ENCODE data around the gene MAFG.

The MAFG gene

DNA sequence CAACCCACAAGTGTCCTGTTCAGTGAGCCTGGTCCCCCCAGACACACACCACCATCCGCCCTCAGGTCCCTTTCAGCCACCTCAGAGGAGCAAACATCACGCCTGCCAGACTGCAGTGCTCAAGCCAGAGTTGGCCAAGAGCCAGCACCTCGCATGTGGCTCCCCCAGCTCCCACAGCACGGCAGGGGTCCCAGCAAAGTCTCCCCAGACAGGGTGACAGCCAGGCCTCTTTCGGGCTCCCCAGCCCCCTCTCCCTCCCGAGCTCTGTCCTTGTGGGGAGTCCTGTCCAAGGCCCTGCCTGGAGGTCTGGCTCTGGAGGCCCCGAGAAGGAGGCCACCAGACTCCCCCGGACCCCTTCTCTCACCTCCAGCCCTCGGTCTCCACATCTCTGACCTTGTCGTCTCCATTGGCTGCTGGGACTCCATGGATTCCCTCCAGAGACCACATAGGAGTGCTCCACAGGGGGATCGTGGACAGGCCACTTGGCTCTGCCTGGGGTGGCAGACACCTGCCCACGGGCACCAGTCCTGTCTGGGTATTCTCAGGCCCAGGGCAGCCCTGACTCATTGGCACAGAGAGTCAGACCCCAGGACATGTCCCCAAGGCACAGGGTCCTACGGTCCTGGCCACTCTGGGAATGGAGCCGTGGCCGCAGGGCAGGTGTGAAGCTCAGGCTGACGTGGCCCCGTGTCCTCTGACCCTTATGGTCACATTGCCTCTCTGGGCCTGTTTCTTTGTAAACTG is 21.3 kb upstream of the MAFG start:
- H2AFZ ChIP-seq (ENCODE audit: low read length), result no peak overlapping the region
- H3K79me2 ChIP-seq (ENCODE audit: low read length), result no peaks in the 10 kb centered on the region
- H3K27ac ChIP-seq (ENCODE audit: low read length), result no peak overlapping the region
- no peaks in the 10 kb centered on the region for H4K20me1 ChIP-seq (ENCODE audit: insufficient read depth, low read length)
- H3F3A ChIP-seq (ENCODE audit: insufficient read depth, low read length), result no peaks in the 10 kb centered on the region
- no peaks in the 10 kb centered on the region for H3K4me1 ChIP-seq (ENCODE audit: low read length)
- no peak for DNase-seq
- no peak for TF ChIP-seq EZH2 (optimal IDR thresholded peaks at IDR 0.05; ENCODE audit: low read depth, low read length)
- TF ChIP-seq EZH2phosphoT487 (IDR thresholded peaks at IDR 0.05; ENCODE audit: low read length), result no peak
- TF ChIP-seq, protein P1, sequence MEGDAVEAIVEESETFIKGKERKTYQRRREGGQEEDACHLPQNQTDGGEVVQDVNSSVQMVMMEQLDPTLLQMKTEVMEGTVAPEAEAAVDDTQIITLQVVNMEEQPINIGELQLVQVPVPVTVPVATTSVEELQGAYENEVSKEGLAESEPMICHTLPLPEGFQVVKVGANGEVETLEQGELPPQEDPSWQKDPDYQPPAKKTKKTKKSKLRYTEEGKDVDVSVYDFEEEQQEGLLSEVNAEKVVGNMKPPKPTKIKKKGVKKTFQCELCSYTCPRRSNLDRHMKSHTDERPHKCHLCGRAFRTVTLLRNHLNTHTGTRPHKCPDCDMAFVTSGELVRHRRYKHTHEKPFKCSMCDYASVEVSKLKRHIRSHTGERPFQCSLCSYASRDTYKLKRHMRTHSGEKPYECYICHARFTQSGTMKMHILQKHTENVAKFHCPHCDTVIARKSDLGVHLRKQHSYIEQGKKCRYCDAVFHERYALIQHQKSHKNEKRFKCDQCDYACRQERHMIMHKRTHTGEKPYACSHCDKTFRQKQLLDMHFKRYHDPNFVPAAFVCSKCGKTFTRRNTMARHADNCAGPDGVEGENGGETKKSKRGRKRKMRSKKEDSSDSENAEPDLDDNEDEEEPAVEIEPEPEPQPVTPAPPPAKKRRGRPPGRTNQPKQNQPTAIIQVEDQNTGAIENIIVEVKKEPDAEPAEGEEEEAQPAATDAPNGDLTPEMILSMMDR (IDR thresholded peaks at IDR 0.05; ENCODE audit: low read length), result no peak
- H3K4me2 ChIP-seq (ENCODE audit: low read depth, low read length), result no peak overlapping the region
- no peak overlapping the region for H3K4me3 ChIP-seq (ENCODE audit: low read length)
- H3K9ac ChIP-seq (ENCODE audit: low read length), result no peak overlapping the region
- H3K9me2 ChIP-seq (replicated peaks; ENCODE audit: insufficient read depth, low read length), result no peaks in the 10 kb centered on the region
- H3K27me3 ChIP-seq (replicated peaks; ENCODE audit: insufficient read depth, low read length), result peaks cover 23% of the 10 kb centered on the region
- no peaks in the 10 kb centered on the region for H3K36me3 ChIP-seq (replicated peaks; ENCODE audit: insufficient read depth, low read length)
- H3K9me3 ChIP-seq (replicated peaks; ENCODE audit: insufficient read depth, low read length), result no peaks in the 10 kb centered on the region

DNA sequence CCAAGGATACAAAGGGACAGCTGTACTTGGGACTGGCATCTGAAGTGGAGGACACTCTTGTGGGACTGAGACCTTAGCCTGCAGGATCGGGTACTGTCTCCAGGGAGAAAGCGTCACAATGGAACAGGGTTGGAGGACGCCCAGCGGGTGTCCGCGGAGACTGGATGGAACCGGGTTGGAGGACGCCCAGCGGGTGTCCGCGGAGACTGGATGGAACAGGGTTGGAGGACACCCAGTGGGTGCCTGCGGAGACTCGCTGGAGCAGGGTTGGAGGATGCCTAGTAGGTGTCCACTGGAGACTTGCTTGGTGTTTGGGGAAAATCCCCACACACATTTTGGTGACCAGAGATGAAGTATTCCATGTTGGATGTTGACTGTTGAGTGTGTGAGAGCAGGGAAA is 19.7 kb upstream of the MAFG start, which contains the start of gene MYADML2:
Gene MYADML2 (minus strand): TSS at position 45 of the 400 bp plus-strand sequence. CDS start 5,492 bp downstream, outside the sequence.
- H3K9me3 ChIP-seq (replicated peaks; ENCODE audit: insufficient read depth, low read length), result no peaks in the 10 kb centered on the region
- H3K27me3 ChIP-seq (replicated peaks; ENCODE audit: insufficient read depth, low read length), result peaks cover 16% of the 10 kb centered on the region
- no peaks in the 10 kb centered on the region for H3K4me1 ChIP-seq (ENCODE audit: low read length)
- no peaks in the 10 kb centered on the region for H3K36me3 ChIP-seq (replicated peaks; ENCODE audit: insufficient read depth, low read length)
- H4K20me1 ChIP-seq (ENCODE audit: insufficient read depth, low read length), result no peaks in the 10 kb centered on the region
- no peak within 1 kb of the TSS for H3K4me2 ChIP-seq (ENCODE audit: low read depth, low read length)
- TF ChIP-seq EZH2phosphoT487 (IDR thresholded peaks at IDR 0.05; ENCODE audit: low read length) (no peak), EZH2 (optimal IDR thresholded peaks at IDR 0.05; ENCODE audit: low read depth, low read length) (no peak)
- TF ChIP-seq, protein P1 (IDR thresholded peaks at IDR 0.05; ENCODE audit: low read length), result no peak
- no peak within 1 kb of the TSS for H3K9ac ChIP-seq (ENCODE audit: low read length)
- no peak within 1 kb of the TSS for H3K4me3 ChIP-seq (ENCODE audit: low read length)
- no peak within 1 kb of the TSS for H3K27ac ChIP-seq (ENCODE audit: low read length)
- DNase-seq, result no peak
- no peaks in the 10 kb centered on the region for H3F3A ChIP-seq (ENCODE audit: insufficient read depth, low read length)
- no peaks in the 10 kb centered on the region for H3K9me2 ChIP-seq (replicated peaks; ENCODE audit: insufficient read depth, low read length)
- no peak within 1 kb of the TSS for H2AFZ ChIP-seq (ENCODE audit: low read length)
- H3K79me2 ChIP-seq (ENCODE audit: low read length), result no peaks in the 10 kb centered on the region

DNA sequence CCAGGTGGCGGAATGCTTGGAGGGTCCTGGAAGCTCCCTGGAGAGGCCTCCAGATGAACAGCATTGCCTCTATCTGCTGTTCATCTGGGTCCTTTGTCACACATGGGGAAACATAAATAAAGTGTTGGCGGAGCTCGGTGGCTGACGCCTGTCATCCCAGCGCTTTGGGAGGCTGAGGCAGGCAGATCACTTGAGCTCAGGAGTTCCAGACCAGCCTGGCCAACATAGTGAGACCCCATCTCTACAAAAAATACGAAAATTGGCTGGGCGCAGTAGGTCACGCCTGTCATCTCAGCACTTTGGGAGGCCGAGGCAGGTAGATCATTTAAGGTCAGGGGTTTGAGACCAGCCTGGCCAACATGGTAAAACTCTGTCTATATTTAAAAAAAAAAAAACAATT is 17.3 kb upstream of the MAFG start:
- peaks cover 16% of the 10 kb centered on the region for H3K27me3 ChIP-seq (replicated peaks; ENCODE audit: insufficient read depth, low read length)
- no peaks in the 10 kb centered on the region for H3F3A ChIP-seq (ENCODE audit: insufficient read depth, low read length)
- H3K4me3 ChIP-seq (ENCODE audit: low read length), result no peak overlapping the region
- DNase-seq, result no peak
- no peaks in the 10 kb centered on the region for H4K20me1 ChIP-seq (ENCODE audit: insufficient read depth, low read length)
- H2AFZ ChIP-seq (ENCODE audit: low read length), result no peak overlapping the region
- H3K27ac ChIP-seq (ENCODE audit: low read length), result no peak overlapping the region
- H3K36me3 ChIP-seq (replicated peaks; ENCODE audit: insufficient read depth, low read length), result no peaks in the 10 kb centered on the region
- no peaks in the 10 kb centered on the region for H3K9me2 ChIP-seq (replicated peaks; ENCODE audit: insufficient read depth, low read length)
- no peaks in the 10 kb centered on the region for H3K79me2 ChIP-seq (ENCODE audit: low read length)
- H3K4me1 ChIP-seq (ENCODE audit: low read length), result no peaks in the 10 kb centered on the region
- no peak overlapping the region for H3K4me2 ChIP-seq (ENCODE audit: low read depth, low read length)
- TF ChIP-seq EZH2phosphoT487 (IDR thresholded peaks at IDR 0.05; ENCODE audit: low read length), result no peak
- no peak for TF ChIP-seq EZH2 (optimal IDR thresholded peaks at IDR 0.05; ENCODE audit: low read depth, low read length)
- TF ChIP-seq, protein P1 (IDR thresholded peaks at IDR 0.05; ENCODE audit: low read length), result no peak
- no peak overlapping the region for H3K9ac ChIP-seq (ENCODE audit: low read length)
- no peaks in the 10 kb centered on the region for H3K9me3 ChIP-seq (replicated peaks; ENCODE audit: insufficient read depth, low read length)

All from MM.1S (cell line).